ENCODE data around the gene DLG1.

The DLG1 gene

DNA sequence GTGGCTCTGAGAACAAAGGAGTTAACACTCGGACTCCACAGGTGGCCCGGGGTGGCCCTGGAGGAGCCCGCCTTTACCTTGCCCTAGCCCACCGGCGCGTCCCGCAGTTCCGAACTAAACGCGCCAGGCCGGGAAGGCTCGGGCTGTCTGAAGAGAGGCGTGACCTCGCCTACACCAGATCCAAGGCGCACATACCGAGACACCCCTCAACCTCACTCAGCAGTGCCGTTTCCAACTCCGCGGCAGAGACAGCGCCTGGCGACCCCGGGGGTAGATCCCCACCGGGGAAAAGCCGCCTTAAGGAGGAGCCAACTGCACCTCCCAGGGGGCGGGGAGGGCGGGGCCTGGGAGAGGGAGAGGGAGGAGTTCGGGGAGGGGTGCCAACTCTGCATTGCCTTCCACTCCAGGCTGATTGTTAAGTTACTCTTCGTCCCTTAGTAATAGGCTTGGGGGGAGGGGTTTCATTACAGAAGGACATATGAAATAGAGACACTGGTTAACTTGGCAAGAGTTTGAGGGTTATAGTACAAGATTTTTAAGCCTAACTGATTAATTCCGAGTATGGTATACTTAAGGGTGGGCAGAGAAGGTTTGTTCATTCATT is at the start of gene DLG1:
DLG1 (minus strand) TSS at position 272 of the 604 bp plus-strand sequence. CDS start 1,408 bp downstream, outside the sequence.
- peak; percentile 81 to 85 for DNase-seq (ENCODE audit: low read depth in 2 of 2)

DNA sequence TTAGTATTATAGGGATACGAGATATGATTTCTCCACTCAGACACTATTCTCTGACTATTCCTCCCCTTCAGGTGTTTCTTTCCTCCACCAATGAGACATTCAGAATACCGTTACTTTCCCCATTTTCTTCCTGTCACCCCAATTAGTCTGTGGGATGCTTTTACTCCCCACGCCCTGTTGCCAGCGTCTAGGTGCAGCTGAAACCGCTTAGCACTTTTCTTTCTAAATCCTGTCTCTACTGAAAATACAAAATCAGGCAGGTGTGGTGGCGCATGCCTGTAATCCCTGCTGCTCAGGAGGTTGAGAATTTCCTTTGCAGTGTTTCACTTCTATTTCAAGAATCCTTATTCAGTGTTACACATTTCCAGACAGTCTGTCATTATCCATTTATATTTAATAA is 49.6 kb upstream of the DLG1 start:
- DNase-seq (ENCODE audit: low read depth in 2 of 2): no peak

DNA sequence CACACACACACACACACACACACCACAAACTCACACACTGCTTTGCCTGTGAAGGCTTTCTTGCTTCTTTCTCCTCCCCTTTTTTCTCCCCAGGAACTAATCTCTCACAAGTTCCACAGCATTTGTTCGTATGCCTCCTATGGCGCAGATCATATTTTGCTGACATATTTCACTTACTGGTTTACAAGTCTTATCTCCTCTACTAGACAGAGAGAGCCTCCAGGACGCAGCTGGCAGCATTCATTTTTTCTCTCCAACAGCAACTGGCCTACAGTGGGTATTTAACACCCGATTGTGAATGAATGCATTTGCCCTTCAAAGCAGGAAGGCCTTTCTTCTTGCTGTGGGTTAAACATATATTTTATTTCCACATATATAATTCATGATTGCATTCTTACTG is 47.0 kb upstream of the DLG1 start:
- DNase-seq (ENCODE audit: low read depth in 2 of 2): no peak

DNA sequence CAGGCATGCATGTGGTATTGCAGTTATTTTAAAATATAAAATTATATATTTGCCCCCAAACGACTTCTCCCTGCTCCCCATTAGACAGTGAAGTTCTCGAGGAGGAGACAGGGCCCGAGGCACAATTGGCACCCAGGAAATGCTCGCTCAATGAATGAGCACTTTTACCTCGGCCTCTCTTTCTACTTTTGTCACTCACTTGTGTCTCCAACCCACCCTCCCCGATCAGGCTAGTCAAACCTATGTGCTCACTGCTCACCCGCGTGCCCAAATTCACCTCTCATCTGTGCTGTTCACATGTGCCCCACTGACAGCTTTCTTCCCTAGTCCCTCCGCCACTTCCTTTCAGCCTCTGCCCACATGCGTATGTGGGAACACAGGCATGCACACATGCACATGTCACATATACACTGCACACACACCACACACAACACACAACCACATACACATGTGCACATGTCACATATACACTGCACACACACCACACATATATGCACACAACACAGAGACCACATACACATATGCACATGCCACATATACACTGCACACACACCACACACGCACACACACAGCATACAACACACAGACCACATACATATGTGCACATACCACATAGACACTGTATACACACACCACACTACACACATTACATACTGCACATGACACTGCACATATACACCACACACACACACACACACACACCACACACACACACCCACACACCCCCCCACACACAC is 46.3 kb upstream of the DLG1 start:
- no peak for DNase-seq (ENCODE audit: low read depth in 2 of 2)

DNA sequence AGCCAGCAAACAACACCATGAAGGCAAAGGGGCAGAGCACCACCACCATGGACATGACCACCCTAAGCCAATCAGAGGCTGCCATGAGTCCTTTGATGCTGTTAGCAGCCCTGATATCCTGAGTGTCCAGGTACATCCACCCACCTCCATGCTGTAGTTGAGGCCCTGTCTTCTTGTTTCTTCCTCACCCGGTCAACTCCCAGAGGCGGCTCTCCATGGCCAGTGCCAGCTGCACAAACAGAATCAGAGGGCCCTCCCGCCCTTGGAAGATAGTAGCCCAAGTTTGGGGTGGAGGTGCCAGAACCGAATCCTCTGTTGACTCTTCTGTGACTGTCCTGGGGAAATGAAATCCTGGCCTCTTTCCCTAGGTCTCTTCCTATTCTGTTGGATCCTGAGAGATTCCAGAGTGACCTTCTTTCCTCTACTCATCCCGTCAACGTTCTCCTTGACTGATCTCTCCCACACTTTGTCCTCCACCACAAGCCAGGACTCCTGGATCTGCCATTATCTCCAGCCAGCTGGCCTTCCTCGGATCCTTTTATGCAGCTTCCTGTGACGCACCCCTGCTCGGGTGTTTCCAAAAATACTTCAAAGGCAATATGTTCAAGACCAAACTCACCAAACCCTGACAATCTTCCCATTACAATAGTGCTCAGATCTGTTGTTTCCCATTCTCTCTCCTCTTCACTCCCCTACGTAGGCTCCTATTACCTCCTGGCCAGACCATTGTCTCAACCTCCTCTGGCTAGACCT is 45.4 kb upstream of the DLG1 start:
- DNase-seq (ENCODE audit: low read depth in 2 of 2): no peak

DNA sequence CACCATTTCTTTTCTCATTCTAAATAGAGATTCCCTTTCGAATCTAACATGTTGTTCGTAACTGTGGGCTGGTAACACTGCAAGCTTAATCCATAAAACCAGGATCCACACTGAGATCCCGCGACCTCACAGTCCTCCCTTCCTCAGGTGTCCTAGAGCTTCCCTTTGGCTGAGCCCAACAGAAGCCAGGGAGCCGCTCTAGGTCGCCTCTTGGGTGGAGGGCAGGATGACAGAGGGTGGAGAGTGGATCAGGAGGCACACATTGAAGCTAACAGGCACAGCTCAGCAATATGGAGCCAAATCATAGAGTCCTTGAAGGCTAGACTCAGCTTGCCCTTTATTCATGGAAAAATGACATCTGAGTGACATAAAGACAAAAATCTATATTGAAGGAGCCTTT is 44.7 kb upstream of the DLG1 start:
- no peak for DNase-seq (ENCODE audit: low read depth in 2 of 2)

DNA sequence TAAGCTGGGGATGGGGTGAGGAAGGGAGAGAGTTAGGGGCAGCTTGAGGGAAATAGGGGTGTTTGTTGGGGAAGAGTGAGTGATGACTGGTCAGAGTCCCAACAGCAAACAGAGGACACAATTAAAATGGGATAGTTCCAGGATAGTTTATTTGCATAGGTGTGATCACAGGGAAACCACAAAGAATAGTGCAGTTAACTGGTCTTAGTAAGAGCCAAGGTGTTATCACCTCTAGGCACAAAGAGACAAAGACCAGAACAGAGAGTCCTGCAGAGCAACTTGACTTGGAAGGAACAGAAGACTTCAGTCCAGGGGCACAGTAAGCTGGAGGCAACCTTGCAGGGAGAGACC is 42.1 kb upstream of the DLG1 start:
- DNase-seq (ENCODE audit: low read depth in 2 of 2): no peak

DNA sequence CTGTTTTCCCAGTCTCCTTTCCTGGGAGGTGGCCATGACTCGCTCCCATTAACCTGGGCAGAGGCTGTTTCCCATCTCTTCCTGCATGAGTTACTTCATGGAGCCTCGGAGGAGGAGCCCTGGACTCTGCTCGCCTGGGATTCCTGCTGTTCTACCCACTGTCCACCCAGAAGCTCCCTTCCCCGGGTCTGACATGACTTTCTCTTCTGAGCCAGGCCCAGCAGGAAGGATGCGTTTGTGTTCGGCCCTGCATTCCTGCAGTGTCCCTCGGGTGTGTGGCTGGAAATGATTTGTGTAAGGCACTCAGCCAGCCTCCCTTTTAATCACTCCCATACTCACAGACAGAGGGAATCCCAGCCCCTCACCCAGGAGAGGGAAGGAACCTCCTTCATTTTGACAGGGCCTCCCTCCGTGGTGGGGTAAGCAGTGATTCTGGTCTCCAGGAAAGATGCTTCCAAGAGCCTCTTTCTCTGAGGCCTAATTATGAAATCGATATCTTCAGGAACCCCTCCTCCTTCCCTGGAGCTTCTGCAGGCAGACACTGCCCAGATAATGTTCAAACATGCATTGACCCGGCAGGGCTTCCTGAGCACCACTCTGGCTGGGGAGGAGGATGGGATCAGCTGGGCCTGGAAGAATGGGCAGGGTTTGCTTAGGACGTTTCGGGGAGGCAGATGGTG is 41.6 kb upstream of the DLG1 start:
- no peak for DNase-seq (ENCODE audit: low read depth in 2 of 2)

DNA sequence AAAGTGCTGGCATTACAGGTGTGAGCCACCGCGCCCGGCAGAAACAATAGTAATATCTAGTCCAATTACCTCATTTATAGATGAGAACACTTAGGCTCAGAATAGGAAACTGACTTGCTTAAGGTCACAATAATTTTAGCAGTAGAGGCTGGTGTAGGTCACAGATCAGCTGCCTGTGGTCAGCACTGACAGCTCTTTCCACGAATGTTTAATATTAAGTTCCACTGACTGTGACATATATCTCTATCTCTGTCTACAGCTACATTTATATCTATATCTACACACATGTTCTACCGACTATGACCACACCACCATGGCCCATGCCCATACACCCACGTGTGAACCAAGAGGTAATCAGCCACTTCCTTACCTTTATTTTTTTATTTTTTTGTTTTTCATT is 40.2 kb upstream of the DLG1 start:
- DNase-seq (ENCODE audit: low read depth in 2 of 2): no peak

DNA sequence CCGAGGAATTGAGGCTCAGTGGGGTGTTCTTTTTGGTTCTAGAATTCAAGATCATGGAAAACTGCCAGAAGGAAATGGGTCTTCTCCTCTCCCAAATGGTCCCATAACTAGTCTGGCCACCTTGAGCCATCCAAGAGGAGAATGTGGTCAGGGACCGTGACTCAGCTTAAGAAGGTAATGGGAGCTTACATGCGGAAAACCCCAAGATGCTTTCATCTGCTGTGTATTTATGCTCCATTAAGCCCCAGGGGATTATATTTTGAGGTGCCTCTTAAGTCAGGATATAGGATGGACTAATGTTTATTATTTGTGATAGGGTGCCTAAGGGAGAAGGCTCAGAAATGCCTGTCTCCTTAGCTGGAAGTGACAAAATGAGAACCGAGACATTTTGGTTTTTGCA is 39.2 kb upstream of the DLG1 start:
- DNase-seq (ENCODE audit: low read depth in 2 of 2): no peak

DNA sequence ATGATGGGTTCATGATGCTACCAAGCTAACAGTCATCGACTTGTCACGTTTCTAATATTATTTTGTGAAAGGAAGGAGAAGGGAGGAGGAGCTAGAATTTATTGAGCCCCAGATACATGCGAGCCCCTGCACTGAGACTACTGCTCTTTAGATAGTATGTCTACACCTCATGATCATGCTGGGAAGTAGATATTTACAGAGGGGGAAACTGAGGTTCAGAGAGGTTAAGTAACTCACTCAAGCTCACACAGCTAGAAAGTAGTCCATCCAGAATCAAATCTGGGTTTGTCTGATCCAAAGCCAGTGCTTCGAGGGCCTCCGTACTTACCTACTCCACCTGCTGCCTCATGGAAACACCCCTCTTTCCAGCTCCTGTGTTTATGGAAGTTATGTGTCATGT is 38.8 kb upstream of the DLG1 start:
- no peak for DNase-seq (ENCODE audit: low read depth in 2 of 2)

DNA sequence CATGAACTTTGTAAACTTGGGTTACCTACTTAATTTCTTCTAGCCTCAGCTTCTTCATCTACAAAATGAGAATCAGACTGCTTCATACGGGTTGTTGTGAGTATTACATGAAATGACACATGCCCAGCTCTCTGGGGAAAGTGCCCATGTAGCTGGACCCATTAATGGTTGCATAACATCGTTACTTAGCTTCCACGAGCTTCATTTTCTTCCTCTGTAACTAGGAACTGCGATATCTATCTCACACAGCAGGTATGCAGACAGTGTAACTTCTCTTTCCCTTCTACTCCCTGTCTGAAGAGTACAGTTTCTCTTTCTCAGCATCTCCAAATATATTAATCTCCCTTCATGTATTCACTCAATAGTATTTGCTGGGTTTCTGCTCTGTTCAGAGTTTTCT is 37.9 kb upstream of the DLG1 start:
- no peak for DNase-seq (ENCODE audit: low read depth in 2 of 2)

DNA sequence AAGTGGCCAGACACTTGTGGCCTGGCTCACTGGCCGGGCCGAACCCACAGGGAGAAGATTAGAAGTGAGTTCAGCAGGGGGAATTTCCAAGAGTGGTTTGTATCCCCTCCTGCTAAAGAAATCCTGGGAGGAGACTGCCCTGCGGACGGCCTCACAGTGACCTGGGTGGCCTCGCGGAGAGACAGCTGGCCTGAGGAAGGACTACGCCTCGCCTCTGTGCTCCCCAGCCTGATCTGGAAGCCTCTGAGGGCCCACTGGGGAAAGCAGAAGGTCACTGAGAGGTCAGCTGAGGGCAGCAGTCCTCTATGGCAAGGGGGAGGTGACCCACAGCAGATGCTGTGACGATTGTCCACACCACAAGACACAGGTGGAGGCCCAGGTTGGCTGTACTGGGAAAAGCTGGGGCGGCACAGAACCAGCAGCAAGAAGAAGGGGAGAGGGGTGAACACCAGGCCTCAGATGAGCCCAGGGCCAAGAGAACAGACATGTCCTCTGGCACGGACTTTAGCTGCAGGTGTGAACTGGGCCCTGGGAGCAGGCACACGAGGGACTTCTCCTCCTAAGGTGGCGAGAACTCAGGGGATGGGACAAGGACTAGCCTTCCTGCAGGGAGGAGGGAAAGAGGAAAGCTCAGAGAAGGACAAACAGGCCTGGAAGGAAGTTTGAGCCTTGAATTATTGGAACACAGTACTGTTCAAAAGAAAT is 37.2 kb upstream of the DLG1 start:
- DNase-seq (ENCODE audit: low read depth in 2 of 2): no peak

DNA sequence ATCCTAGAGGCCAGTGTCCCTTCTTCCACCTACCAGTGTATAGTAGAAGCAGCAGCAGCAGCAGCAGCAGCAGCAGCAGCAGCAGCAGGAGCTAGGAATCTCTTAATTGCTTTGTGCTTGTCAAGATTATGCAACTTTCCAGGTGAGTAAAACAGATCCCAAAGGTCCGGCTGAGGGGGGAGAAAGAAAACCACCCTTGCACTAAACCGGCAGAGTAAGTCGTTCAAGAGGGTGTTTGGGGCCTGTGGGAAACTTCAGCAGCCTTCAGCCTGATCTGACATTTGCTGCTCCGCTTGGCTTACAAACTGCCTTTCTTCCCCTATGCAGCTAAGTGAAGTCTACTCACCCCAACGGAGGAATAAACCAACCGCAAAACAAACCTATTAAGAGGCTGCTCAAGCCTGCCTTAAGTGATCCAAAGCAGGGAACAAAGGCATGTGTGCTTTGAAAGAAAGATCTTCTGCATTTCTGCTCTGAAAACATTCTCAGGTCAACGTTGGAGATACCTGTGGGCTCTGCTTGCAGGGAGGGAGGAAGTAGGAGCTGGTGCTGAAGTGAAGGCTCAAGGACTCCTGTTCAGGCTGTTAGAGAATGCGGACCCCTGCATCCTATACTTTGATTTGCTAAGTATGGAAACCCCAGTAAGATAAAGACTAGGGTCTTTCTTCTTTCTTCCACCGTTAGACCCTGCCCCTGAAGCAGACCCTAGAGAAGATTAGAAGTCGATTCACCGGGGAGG is 35.7 kb upstream of the DLG1 start:
- no peak for DNase-seq (ENCODE audit: low read depth in 2 of 2)

DNA sequence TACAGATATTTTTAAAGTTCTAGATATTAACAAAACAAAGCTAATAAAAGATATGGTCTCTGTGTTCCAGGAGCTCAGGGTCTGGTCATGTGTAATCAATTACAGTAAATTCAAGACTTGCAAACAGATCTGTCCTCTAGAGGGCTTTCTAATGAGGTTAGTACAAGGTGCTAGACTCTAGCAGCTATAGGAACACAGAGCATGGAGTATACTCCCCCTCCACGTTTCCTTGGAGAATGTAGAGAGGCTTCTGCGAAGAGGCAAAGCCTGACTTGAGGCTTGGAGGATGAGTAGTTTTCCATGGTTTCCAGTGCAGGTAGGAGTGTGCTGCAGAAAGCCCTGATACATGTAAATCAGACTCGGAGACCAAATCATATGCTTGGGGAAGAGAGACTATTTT is 32.7 kb upstream of the DLG1 start:
- no peak for DNase-seq (ENCODE audit: low read depth in 2 of 2)

DNA sequence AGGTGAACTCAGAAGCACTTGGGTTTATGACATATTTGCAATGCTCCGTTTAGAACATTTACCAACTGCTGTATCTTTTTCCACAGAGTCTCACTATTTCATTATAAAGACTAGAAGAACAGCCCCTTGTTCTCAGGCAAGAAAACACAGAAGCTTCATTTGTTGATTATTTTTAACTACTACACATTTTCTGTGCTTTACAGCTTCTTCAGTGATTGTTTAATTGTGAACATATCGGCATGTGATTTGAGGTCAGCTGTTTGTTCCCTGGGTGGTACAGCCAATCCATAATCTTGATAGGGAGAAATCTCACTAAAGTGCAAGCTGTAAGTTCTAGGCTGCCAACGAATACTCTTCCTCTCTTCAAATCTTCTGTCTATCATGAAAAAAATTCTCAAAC is 31.0 kb upstream of the DLG1 start:
- DNase-seq (ENCODE audit: low read depth in 2 of 2): no peak

DNA sequence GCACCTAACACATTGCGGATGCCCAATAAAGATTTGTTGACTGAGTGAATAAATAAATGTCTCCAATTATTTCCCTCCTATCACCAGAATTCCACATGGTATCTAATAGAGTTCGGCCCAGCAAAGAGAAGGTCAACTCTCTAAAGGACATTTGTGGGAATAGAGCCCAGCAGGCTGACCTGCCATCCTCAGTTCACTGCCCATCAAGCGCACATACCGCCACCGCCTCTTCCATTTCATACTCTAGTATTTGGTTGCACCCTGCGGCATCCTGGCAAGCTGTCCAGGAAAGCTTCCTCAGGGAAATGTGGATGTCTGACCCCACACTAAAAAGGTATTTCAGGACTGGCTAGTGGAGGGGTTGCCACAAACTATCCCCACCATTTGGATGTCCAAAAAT is 29.8 kb upstream of the DLG1 start:
- DNase-seq (ENCODE audit: low read depth in 2 of 2): no peak

DNA sequence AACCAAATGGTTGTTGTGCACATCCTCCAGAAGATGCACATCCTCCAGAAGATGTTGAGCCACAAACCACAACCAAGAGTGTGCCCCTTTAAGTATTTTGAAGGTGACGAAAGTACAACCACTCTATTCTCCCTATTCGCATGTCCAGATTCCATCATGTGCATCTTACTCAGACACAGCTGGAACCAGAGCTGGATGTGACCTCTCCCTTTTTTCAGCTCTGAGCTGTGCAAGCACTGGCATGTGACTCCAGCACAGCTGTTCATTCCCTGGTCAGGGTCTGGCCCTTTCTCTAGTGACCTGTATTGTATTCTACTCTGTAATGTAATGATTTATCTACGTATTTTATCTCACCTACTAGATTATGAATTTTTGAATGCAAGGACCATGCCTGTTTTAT is 29.3 kb upstream of the DLG1 start:
- no peak for DNase-seq (ENCODE audit: low read depth in 2 of 2)

DNA sequence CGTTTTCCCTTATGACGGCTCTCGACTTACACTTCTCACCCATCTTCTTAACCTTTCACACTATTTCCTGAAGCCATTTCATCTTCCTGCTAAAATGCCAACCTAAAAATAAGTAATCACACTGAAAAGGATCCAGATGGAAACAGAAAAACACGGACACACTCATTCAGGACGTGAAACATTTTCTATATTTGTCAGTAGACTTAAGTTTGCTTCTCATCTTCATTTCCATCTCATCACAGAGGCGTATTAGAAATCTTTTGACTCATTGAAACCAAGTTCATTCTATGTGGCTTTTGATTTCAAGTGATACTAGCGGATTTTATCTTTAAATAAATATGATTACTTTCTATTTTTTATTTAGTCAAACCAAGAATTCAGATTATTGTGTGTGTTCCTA is 27.4 kb upstream of the DLG1 start:
- DNase-seq (ENCODE audit: low read depth in 2 of 2): no peak

DNA sequence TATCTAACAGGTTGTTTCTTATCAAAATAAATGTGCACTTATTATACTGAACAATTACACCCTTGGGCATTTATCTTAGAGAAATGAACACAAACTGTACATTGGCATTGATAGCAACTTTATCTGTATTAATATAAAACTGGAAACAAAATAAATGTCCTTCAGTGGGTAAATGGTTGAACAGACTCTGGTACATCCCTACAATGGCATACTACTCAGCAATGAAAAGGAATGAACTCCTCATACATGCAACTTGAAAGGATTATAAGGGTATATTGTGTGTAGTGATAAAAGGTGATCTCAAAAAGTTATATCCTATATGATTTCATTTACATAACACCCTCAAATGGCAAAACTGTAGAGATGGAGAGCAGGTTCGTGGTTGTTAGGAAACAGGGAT is 23.7 kb upstream of the DLG1 start:
- DNase-seq (ENCODE audit: low read depth in 2 of 2): no peak

DNA sequence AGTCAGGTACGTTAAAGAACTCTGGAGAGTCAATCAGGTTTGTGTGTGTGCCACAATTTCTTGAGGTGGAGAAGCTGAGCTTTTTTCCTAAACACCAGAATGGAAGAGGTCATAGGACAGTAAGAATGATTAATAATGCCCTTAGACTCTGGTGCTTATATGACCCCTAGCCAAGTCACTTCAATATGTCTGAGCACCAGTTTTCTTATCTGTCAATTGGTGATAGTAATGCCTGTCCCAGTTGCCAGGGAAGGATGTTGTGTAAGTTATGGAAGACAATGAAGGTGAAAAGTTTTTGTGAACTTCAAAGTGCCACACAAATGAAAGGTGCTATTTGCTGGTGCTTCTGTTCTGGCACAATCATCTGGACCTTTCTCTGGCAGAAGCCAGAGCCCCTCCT is 22.2 kb upstream of the DLG1 start:
- DNase-seq (ENCODE audit: low read depth in 2 of 2): no peak

All from stimulated activated CD4-positive, alpha-beta T cell treated with anti-CD3 and anti-CD28 coated beads, Interleukin-4, amount 100 ng/mL, for 48 hours (primary cell).